ENCODE results near the gene PITRM1.

GRCh38 chr10:3129581-3130340, 42.8 kb downstream of the PITRM1 start:
- TF ChIP-seq CTCF (IDR thresholded peaks at IDR 0.05) (no peak), POLR2AphosphoS5 (IDR thresholded peaks at IDR 0.05) (no peak)
